Ascending aorta (tissue), 2 donors: ENCODE measurements around the gene KIF17. TPM values are rescaled to one million over a fixed set of nuclear protein-coding genes. Genes with fewer than 3 reads are reported as not detected.
A peak's percentile ranks its signal among the peaks of the same experiment; 100 is the strongest.

ENCODE experiments used
- DNase-seq, 2 donors: peaks; one replicate each; pipeline ENCODE4 v3.0.0-alpha.2; 2019; ENCODE audit warnings: low spot score in 2 of 2
- H3K27ac ChIP-seq, 2 donors: fragments of 200-600 bp; sonication (generic); one replicate each; pipeline ENCODE4 v1.5.1; 2016 to 2017; ENCODE audit warnings: mild to moderate bottlenecking in 1 of 2
- H3K27me3 ChIP-seq: fragments of 200-600 bp; sonication (generic); one replicate; pipeline ENCODE4 v1.5.1; 2017
- H3K36me3 ChIP-seq, 2 donors: fragments of 200-600 bp; sonication (generic); one replicate each; pipeline ENCODE4 v1.5.1; 2016
- H3K4me1 ChIP-seq, 2 donors: fragments of 200-600 bp; sonication (generic); one replicate each; pipeline ENCODE4 v1.5.1; 2016 to 2017; ENCODE audit warnings: mild to moderate bottlenecking in 1 of 2
- H3K4me3 ChIP-seq, 2 donors: fragments of 200-600 bp; sonication (generic); one replicate each; pipeline ENCODE4 v1.5.1; 2016 to 2017; ENCODE audit warnings: mild to moderate bottlenecking in 1 of 2
- H3K9me3 ChIP-seq, 2 donors: fragments of 200-600 bp; sonication (generic); one replicate each; pipeline ENCODE4 v1.5.1; 2016
- intact Hi-C: fragments of 100-400 bp; cut with DNase I; formaldehyde crosslinking; loops from one replicate; pipeline ENCODE4 v1.15.1; 2023
- total RNA-seq: library from RNA; depleted of rRNA; stranded (reverse); fragments of >200 nt; gene quantifications from one replicate; pipeline ENCODE4 v1.1.0, GENCODE V29; 2016
- TF ChIP-seq, protein P1 (sequence below), 3 experiments: fragments of 200-600 bp in 2 of 3; fragments of 450-650 bp in 1 of 3; sonication (generic) in 2 of 3; IDR thresholded peaks; one replicate each; pipeline ENCODE4 v1.5.1; 2016 to 2019; ENCODE audit warnings: antibody characterized with exemption in 3 of 3, mild to moderate bottlenecking in 1 of 3, moderate library complexity in 1 of 3

KIF17 gene
- total RNA-seq, 1 donor from 2014 or later = 18.5 TPM

DNA sequence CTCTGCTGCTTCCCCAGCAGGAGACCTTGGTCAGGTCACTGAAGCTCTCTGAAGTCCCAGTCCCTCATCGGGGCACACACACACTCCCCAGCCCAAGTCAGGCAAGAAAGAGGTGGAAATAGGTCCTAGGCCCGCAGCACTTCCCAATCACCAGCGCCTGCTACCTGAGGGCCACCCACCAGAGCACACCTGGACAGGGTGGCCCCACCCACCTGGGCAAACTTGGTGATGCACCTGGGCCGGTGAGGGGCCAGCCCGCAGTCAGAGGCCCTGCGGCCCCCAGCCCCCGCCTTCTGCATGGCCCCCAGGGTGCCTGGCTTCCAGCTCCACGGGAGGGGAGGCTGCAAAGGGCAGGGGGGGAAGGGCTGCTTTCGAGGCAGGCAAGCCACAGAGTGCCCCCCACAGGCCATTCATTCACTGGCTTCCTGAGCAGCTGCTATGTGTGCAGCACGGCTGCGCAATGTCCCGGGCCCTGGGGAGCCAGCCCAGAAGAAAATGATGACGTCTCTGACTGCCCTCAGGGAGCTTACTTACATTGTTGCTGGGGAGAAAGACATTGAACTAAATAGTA, 10.0 kb upstream of the KIF17 start:
- Histone ChIP-seq H3K4me3 (no peak overlapping the region), H3K4me1 (peaks cover 7 to 13% of the 10 kb centered on the region in 2 donors), H3K9me3 (no peaks in the 10 kb centered on the region), H3K36me3 (no peaks in the 10 kb centered on the region), H3K27me3 (peaks cover 5% of the 10 kb centered on the region), H3K27ac (no peak overlapping the region)
- TF ChIP-seq, protein P1, sequence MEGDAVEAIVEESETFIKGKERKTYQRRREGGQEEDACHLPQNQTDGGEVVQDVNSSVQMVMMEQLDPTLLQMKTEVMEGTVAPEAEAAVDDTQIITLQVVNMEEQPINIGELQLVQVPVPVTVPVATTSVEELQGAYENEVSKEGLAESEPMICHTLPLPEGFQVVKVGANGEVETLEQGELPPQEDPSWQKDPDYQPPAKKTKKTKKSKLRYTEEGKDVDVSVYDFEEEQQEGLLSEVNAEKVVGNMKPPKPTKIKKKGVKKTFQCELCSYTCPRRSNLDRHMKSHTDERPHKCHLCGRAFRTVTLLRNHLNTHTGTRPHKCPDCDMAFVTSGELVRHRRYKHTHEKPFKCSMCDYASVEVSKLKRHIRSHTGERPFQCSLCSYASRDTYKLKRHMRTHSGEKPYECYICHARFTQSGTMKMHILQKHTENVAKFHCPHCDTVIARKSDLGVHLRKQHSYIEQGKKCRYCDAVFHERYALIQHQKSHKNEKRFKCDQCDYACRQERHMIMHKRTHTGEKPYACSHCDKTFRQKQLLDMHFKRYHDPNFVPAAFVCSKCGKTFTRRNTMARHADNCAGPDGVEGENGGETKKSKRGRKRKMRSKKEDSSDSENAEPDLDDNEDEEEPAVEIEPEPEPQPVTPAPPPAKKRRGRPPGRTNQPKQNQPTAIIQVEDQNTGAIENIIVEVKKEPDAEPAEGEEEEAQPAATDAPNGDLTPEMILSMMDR (IDR thresholded peaks at IDR 0.05) = no peak
- peak in 1 of 2 donors; percentile 56 for DNase-seq
- intact Hi-C loops = no loop called here

DNA sequence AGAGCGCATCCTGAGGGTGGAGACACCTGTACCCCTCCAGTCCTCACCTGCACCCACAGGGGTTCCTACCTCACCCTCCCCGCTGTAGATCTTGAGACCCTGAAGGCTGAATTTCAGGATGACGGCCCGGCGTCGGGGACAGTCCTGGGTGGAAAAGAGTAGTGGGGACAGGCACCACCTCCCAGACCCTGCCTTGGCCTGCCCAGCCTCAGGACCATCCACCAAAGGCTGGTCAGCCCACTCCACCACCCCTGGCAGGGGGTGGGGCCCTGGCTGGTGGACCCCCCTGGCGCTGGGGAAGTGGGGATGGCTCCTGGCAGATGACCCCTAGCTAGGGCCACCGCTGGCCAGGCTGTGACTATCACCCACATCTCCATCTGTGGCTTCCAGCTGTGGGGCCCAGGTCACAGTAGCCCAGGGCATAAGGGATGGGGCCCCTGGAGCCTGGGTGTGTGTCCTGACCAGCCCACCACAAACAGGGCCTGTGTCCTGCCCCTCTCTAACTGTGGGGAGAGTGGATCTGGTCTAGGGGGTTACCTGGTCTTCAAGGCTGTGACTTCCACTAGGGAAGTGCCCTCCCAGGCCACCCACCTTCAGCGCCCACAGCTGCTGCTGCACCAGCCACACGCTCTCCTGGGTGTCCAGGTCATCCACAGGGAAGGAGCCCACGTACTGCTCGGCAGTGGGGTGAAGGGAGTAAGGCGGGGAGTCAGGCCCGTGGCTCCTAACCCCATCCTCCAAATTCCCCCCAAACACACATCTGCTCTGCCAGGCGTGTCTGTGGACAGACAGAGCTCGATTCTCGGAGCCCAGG, 9.3 kb upstream of the KIF17 start:
- no peak overlapping the region for H3K4me3 ChIP-seq
- peaks cover 5% of the 10 kb centered on the region for H3K27me3 ChIP-seq
- H3K36me3 ChIP-seq = no peaks in the 10 kb centered on the region
- TF ChIP-seq, protein P1 (IDR thresholded peaks at IDR 0.05) = no peak
- peaks cover 7% of the 10 kb centered on the region in 2 donors for H3K4me1 ChIP-seq
- H3K9me3 ChIP-seq = no peaks in the 10 kb centered on the region
- no peak overlapping the region for H3K27ac ChIP-seq
- DNase-seq = peak in 1 of 2 donors; percentile 54
- intact Hi-C loops = no loop called here

DNA sequence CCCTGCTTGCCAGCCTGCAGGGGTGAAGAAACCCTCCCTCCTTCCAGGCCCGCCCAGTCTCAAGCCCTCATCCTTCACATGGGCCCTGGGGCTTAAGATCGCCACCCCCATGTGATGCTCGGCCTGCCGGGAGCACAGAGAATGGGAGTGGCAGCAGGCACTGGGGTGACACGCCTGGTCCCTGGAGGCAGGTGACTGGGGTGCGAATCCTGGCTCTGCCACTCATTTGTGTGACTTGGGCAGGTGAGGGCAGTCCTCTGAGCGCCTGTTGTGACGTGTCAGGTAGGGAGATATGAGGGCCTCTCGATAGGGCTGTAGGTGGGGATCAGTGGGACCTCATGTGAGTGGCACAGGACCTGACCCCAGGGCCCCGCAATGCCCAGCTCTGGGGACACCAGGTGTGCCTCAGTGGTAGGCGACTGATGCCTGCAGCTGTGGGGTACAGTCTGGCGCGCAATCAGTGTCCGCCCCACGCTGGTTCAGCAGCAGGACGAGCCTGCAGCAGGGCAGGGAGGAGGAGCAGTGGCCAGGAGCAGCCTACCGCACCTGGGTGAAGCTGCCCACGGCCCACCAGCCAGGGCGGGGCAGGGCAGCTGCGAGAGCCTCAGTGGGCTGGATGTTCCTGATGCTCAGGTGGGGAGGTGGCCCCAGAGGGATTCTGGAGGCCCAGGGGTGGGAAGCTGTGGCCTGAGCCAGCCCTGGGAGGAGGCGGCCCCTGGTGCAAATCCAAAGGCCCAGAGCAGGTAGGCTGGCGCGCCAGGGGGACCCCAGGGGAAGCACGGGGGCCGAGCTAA, 8.5 kb upstream of the KIF17 start:
- DNase-seq = peak in 1 of 2 donors; percentile 56
- intact Hi-C loops = no loop called here

GRCh38 chr1:20725189-20726117, 7.6 kb upstream of the KIF17 start:
- Histone ChIP-seq H3K9me3 (no peaks in the 10 kb centered on the region), H3K36me3 (no peaks in the 10 kb centered on the region), H3K4me3 (no peak overlapping the region), H3K27ac (no peak overlapping the region), H3K4me1 (no peaks in the 10 kb centered on the region), H3K27me3 (no peaks in the 10 kb centered on the region)
- TF ChIP-seq, protein P1 (IDR thresholded peaks at IDR 0.05) = no peak
- DNase-seq = peak in 1 of 2 donors; percentile 60
- intact Hi-C loops = no loop called here

More for the DNA sequence above, 8.5 kb upstream of the KIF17 start:
- Histone ChIP-seq H3K4me3 (no peak overlapping the region), H3K4me1 (peaks cover 2% of the 10 kb centered on the region in 2 donors), H3K9me3 (no peaks in the 10 kb centered on the region), H3K36me3 (no peaks in the 10 kb centered on the region), H3K27me3 (peaks cover 1% of the 10 kb centered on the region), H3K27ac (no peak overlapping the region)
- TF ChIP-seq, protein P1 (IDR thresholded peaks at IDR 0.05) = no peak
